ACHN (cell line): ENCODE data around the gene STK4.

ENCODE experiments used
- DNase-seq: peaks from one replicate; pipeline ENCODE4 v3.0.0-alpha.2; 2015
- in situ Hi-C: cut with HindIII; loops from 2 replicates; pipeline ENCODE4 v1.10.0; 2017; ENCODE audit warnings: low sequenced_read_pairs, low pct_ligation_motif_present, low pct_unique_long_range_greater_than_20kb

Gene STK4

GRCh38 chr20:44966030-44966961, at the start of gene STK4:
Gene STK4 (plus strand): TSS chr20:44966512. CDS start chr20:44966569, 57 bp downstream.
- in situ Hi-C loops = no loop called here
- peak; percentile 93 for DNase-seq

- in situ Hi-C loops = no loop called here
Measured at GRCh38 chr20:44916586-44916985, 49.7 kb upstream of the STK4 start.

GRCh38 chr20:44917399-44917798, 48.9 kb upstream of the STK4 start:
- in situ Hi-C loops = no loop called here
- DNase-seq = no peak

More at GRCh38 chr20:44916586-44916985, 49.7 kb upstream of the STK4 start:
- no peak for DNase-seq

GRCh38 chr20:44918342-44918741, 48.0 kb upstream of the STK4 start:
- DNase-seq = no peak
- in situ Hi-C loops = no loop called here

- no peak for DNase-seq
- in situ Hi-C loops = no loop called here
Measured at GRCh38 chr20:44918761-44919160, 47.6 kb upstream of the STK4 start.

- no peak for DNase-seq
- in situ Hi-C loops = no loop called here
Measured at GRCh38 chr20:44921447-44921846, 44.9 kb upstream of the STK4 start.

GRCh38 chr20:44924541-44924940, 41.8 kb upstream of the STK4 start:
- in situ Hi-C loops = no loop called here
- DNase-seq = no peak

- no peak for DNase-seq
- in situ Hi-C loops = no loop called here
Measured at GRCh38 chr20:44928595-44928994, 37.7 kb upstream of the STK4 start.

- in situ Hi-C loops = no loop called here
- no peak for DNase-seq
Measured at GRCh38 chr20:44930517-44931168, 35.7 kb upstream of the STK4 start.

GRCh38 chr20:44931911-44932310, 34.4 kb upstream of the STK4 start:
- no peak for DNase-seq
- in situ Hi-C loops = no loop called here

- in situ Hi-C loops = no loop called here
- DNase-seq = no peak
Measured at GRCh38 chr20:44932916-44933315, 33.4 kb upstream of the STK4 start.

GRCh38 chr20:44936510-44936909, 29.8 kb upstream of the STK4 start:
- no peak for DNase-seq
- in situ Hi-C loops = no loop called here

GRCh38 chr20:44938637-44939036, 27.7 kb upstream of the STK4 start:
- in situ Hi-C loops = no loop called here
- no peak for DNase-seq

GRCh38 chr20:44941120-44941691, 25.1 kb upstream of the STK4 start:
- in situ Hi-C loops = no loop called here
- DNase-seq = no peak

- in situ Hi-C loops = no loop called here
- DNase-seq = no peak
Measured at GRCh38 chr20:44942264-44942973, 23.9 kb upstream of the STK4 start.

- in situ Hi-C loops = no loop called here
- no peak for DNase-seq
Measured at GRCh38 chr20:44943828-44944227, 22.5 kb upstream of the STK4 start.

- no peak for DNase-seq
- in situ Hi-C loops = no loop called here
Measured at GRCh38 chr20:44945261-44945660, 21.1 kb upstream of the STK4 start.

- in situ Hi-C loops = no loop called here
Measured at GRCh38 chr20:44946271-44946852, 19.9 kb upstream of the STK4 start.

GRCh38 chr20:44948107-44948506, 18.2 kb upstream of the STK4 start:
- DNase-seq = no peak
- in situ Hi-C loops = no loop called here

More at GRCh38 chr20:44946271-44946852, 19.9 kb upstream of the STK4 start:
- DNase-seq = no peak
